ENCODE data around the gene MED8.
"Not testable (repeated sequence)": the region's sequence is repeated elsewhere in the genome, so short reads cannot be mapped to it uniquely, and the experiment has no call there.

The MED8 gene

GRCh38 chr1:43421396-43421795 is 31.8 kb upstream of the MED8 start:
- WGBS, 2 experiments (ENCODE audit: insufficient coverage in 2 of 2): 94 to 97% methylated on average over 5 of the region's 6 CpGs
- Histone ChIP-seq H3K27ac (ENCODE audit: low read depth, low read length, severe bottlenecking) (no peak overlapping the region), H3K4me3 (ENCODE audit: extremely low read depth, insufficient read depth, low read length, poor library complexity, severe bottlenecking) (no peak overlapping the region), H3K9me3 (ENCODE audit: control insufficient read depth, low read length) (no peaks in the 10 kb centered on the region), H3K4me1 (ENCODE audit: control insufficient read depth, insufficient read depth, low read length, poor library complexity, severe bottlenecking) (no peaks in the 10 kb centered on the region), H3K36me3 (ENCODE audit: control insufficient read depth, insufficient read depth, low read length) (peaks cover 93% of the 10 kb centered on the region)

GRCh38 chr1:43420874-43421273 is 31.3 kb upstream of the MED8 start:
- peaks cover 93% of the 10 kb centered on the region for H3K36me3 ChIP-seq (ENCODE audit: control insufficient read depth, insufficient read depth, low read length)
- WGBS, 2 experiments (ENCODE audit: insufficient coverage in 2 of 2): 96 to 99% methylated on average over 9 to 10 of the region's 10 CpGs

GRCh38 chr1:43419627-43420425 is 30.2 kb upstream of the MED8 start:
- Histone ChIP-seq H3K4me1 (ENCODE audit: control insufficient read depth, insufficient read depth, low read length, poor library complexity, severe bottlenecking) (no peaks in the 10 kb centered on the region), H3K27ac (ENCODE audit: low read depth, low read length, severe bottlenecking) (no peak overlapping the region), H3K36me3 (ENCODE audit: control insufficient read depth, insufficient read depth, low read length) (peaks cover 88% of the 10 kb centered on the region), H3K4me3 (ENCODE audit: extremely low read depth, insufficient read depth, low read length, poor library complexity, severe bottlenecking) (no peak overlapping the region), H3K9me3 (ENCODE audit: control insufficient read depth, low read length) (no peaks in the 10 kb centered on the region)
- WGBS, 2 experiments (ENCODE audit: insufficient coverage in 2 of 2): 97 to 100% methylated on average over 12 of the region's 13 CpGs

More at GRCh38 chr1:43420874-43421273, 31.3 kb upstream of the MED8 start:
- Histone ChIP-seq H3K27ac (ENCODE audit: low read depth, low read length, severe bottlenecking) (no peak overlapping the region), H3K4me3 (ENCODE audit: extremely low read depth, insufficient read depth, low read length, poor library complexity, severe bottlenecking) (no peak overlapping the region), H3K9me3 (ENCODE audit: control insufficient read depth, low read length) (no peaks in the 10 kb centered on the region), H3K4me1 (ENCODE audit: control insufficient read depth, insufficient read depth, low read length, poor library complexity, severe bottlenecking) (no peaks in the 10 kb centered on the region)

- no peak overlapping the region for H3K4me3 ChIP-seq (ENCODE audit: extremely low read depth, insufficient read depth, low read length, poor library complexity, severe bottlenecking)
- no peaks in the 10 kb centered on the region for H3K9me3 ChIP-seq (ENCODE audit: control insufficient read depth, low read length)
- 100% methylated on average over 2 of the region's 4 CpGs for WGBS, 2 experiments (ENCODE audit: insufficient coverage in 2 of 2)
- H3K4me1 ChIP-seq (ENCODE audit: control insufficient read depth, insufficient read depth, low read length, poor library complexity, severe bottlenecking): no peaks in the 10 kb centered on the region
- no peak overlapping the region for H3K27ac ChIP-seq (ENCODE audit: low read depth, low read length, severe bottlenecking)
- H3K36me3 ChIP-seq (ENCODE audit: control insufficient read depth, insufficient read depth, low read length): peaks cover 79% of the 10 kb centered on the region
These were observed 29.3 kb upstream of the MED8 start for GRCh38 chr1:43418858-43419257.

- no peaks in the 10 kb centered on the region for H3K9me3 ChIP-seq (ENCODE audit: control insufficient read depth, low read length)
- H3K27ac ChIP-seq (ENCODE audit: low read depth, low read length, severe bottlenecking): no peak overlapping the region
- no peak overlapping the region for H3K4me3 ChIP-seq (ENCODE audit: extremely low read depth, insufficient read depth, low read length, poor library complexity, severe bottlenecking)
- H3K4me1 ChIP-seq (ENCODE audit: control insufficient read depth, insufficient read depth, low read length, poor library complexity, severe bottlenecking): no peaks in the 10 kb centered on the region
- 98 to 100% methylated on average over 4 to 5 of the region's 5 CpGs for WGBS, 2 experiments (ENCODE audit: insufficient coverage in 2 of 2)
- peaks cover 63% of the 10 kb centered on the region for H3K36me3 ChIP-seq (ENCODE audit: control insufficient read depth, insufficient read depth, low read length)
These were observed 26.3 kb upstream of the MED8 start for GRCh38 chr1:43415901-43416300.

GRCh38 chr1:43414634-43415223 is 25.1 kb upstream of the MED8 start:
- Histone ChIP-seq H3K4me1 (ENCODE audit: control insufficient read depth, insufficient read depth, low read length, poor library complexity, severe bottlenecking) (no peaks in the 10 kb centered on the region), H3K36me3 (ENCODE audit: control insufficient read depth, insufficient read depth, low read length) (peaks cover 60% of the 10 kb centered on the region), H3K9me3 (ENCODE audit: control insufficient read depth, low read length) (no peaks in the 10 kb centered on the region), H3K4me3 (ENCODE audit: extremely low read depth, insufficient read depth, low read length, poor library complexity, severe bottlenecking) (no peak overlapping the region), H3K27ac (ENCODE audit: low read depth, low read length, severe bottlenecking) (no peak overlapping the region)
- WGBS, 2 experiments (ENCODE audit: insufficient coverage in 2 of 2): 89 to 93% methylated on average over 4 to 5 of the region's 5 CpGs

- not testable (repeated sequence) for H3K4me3 ChIP-seq (ENCODE audit: extremely low read depth, insufficient read depth, low read length, poor library complexity, severe bottlenecking)
- H3K36me3 ChIP-seq (ENCODE audit: control insufficient read depth, insufficient read depth, low read length): peaks cover 56% of the 10 kb centered on the region
These were observed 23.8 kb upstream of the MED8 start for GRCh38 chr1:43413426-43413825.

GRCh38 chr1:43410571-43410970 is 21.0 kb upstream of the MED8 start:
- WGBS, 2 experiments (ENCODE audit: insufficient coverage in 2 of 2): 100% methylated on average over 1 of the region's 3 CpGs
- no peaks in the 10 kb centered on the region for H3K9me3 ChIP-seq (ENCODE audit: control insufficient read depth, low read length)
- no peak overlapping the region for H3K27ac ChIP-seq (ENCODE audit: low read depth, low read length, severe bottlenecking)
- no peaks in the 10 kb centered on the region for H3K4me1 ChIP-seq (ENCODE audit: control insufficient read depth, insufficient read depth, low read length, poor library complexity, severe bottlenecking)
- H3K4me3 ChIP-seq (ENCODE audit: extremely low read depth, insufficient read depth, low read length, poor library complexity, severe bottlenecking): no peak overlapping the region
- peaks cover 56% of the 10 kb centered on the region for H3K36me3 ChIP-seq (ENCODE audit: control insufficient read depth, insufficient read depth, low read length)

More at GRCh38 chr1:43413426-43413825, 23.8 kb upstream of the MED8 start:
- not testable (repeated sequence) for H3K4me1 ChIP-seq (ENCODE audit: control insufficient read depth, insufficient read depth, low read length, poor library complexity, severe bottlenecking); H3K27ac ChIP-seq (ENCODE audit: low read depth, low read length, severe bottlenecking); H3K9me3 ChIP-seq (ENCODE audit: control insufficient read depth, low read length)
- WGBS, 2 experiments (ENCODE audit: insufficient coverage in 2 of 2): 91 to 100% methylated on average over 1 of the region's 1 CpG

- Histone ChIP-seq H3K4me1 (ENCODE audit: control insufficient read depth, insufficient read depth, low read length, poor library complexity, severe bottlenecking) (no peaks in the 10 kb centered on the region), H3K36me3 (ENCODE audit: control insufficient read depth, insufficient read depth, low read length) (peaks cover 70% of the 10 kb centered on the region), H3K4me3 (ENCODE audit: extremely low read depth, insufficient read depth, low read length, poor library complexity, severe bottlenecking) (no peak overlapping the region), H3K9me3 (ENCODE audit: control insufficient read depth, low read length) (no peaks in the 10 kb centered on the region), H3K27ac (ENCODE audit: low read depth, low read length, severe bottlenecking) (no peak overlapping the region)
- 85 to 95% methylated on average over 2 of the region's 2 CpGs for WGBS, 2 experiments (ENCODE audit: insufficient coverage in 2 of 2)
These were observed 16.3 kb upstream of the MED8 start for GRCh38 chr1:43405876-43406234.

GRCh38 chr1:43405219-43405875 is 15.7 kb upstream of the MED8 start:
- no peaks in the 10 kb centered on the region for H3K4me1 ChIP-seq (ENCODE audit: control insufficient read depth, insufficient read depth, low read length, poor library complexity, severe bottlenecking)
- 90% methylated on average over 1 of the region's 6 CpGs for WGBS, 2 experiments (ENCODE audit: insufficient coverage in 2 of 2)
- H3K36me3 ChIP-seq (ENCODE audit: control insufficient read depth, insufficient read depth, low read length): peaks cover 69% of the 10 kb centered on the region
- no peak overlapping the region for H3K4me3 ChIP-seq (ENCODE audit: extremely low read depth, insufficient read depth, low read length, poor library complexity, severe bottlenecking)
- no peaks in the 10 kb centered on the region for H3K9me3 ChIP-seq (ENCODE audit: control insufficient read depth, low read length)
- H3K27ac ChIP-seq (ENCODE audit: low read depth, low read length, severe bottlenecking): no peak overlapping the region

GRCh38 chr1:43404353-43404752 is 14.8 kb upstream of the MED8 start:
- 97 to 98% methylated on average over 6 of the region's 6 CpGs for WGBS, 2 experiments (ENCODE audit: insufficient coverage in 2 of 2)
- no peak overlapping the region for H3K4me3 ChIP-seq (ENCODE audit: extremely low read depth, insufficient read depth, low read length, poor library complexity, severe bottlenecking)
- H3K4me1 ChIP-seq (ENCODE audit: control insufficient read depth, insufficient read depth, low read length, poor library complexity, severe bottlenecking): no peaks in the 10 kb centered on the region
- no peak overlapping the region for H3K27ac ChIP-seq (ENCODE audit: low read depth, low read length, severe bottlenecking)
- H3K36me3 ChIP-seq (ENCODE audit: control insufficient read depth, insufficient read depth, low read length): peaks cover 64% of the 10 kb centered on the region
- H3K9me3 ChIP-seq (ENCODE audit: control insufficient read depth, low read length): no peaks in the 10 kb centered on the region

Measured in mesodermal cell (in vitro differentiated cells).